ENCODE data around the gene EHD4. TPM values are rescaled to one million over a fixed set of nuclear protein-coding genes. Genes with fewer than 3 reads are reported as not detected.

The EHD4 gene
- total RNA-seq, 1 donor from 2014 or later = 17.2 TPM

DNA sequence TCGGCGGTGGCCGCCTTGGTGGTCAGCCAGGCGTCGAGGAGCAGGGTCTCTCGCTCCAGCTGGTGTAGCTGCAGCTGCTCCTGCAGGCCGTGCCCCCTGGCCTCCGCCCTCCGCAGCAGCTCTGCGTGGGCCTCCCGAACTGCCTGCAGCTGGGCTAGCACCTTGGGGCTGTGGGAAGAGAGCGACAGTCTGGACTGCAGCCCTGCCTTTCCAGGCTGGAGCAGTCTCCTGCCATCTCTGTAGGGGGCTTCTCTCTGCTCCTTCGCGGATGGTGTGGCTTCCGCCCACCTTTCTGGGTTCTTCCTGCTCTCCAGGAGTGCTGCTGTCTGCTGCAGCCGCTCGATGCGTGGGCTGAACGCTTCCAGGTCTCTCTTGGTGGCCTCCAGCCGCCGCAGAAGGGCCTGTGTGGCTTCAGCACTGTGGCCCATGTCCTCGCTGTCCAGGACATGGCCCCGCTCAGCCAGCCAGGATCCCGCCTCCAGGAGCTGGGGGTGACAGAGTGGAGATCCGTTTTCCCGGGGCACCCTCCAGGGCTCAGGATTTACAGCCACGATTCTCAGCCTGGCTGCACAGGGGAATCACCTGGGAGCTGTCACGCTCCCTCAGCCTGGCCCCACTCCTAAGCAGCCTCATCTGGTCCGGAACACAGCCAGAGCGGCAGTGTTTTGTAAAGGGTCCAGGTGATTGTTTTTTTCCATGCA lies 116.9 kb downstream of the EHD4 start:
- Mint-ChIP-seq H3K27me3 (no peaks in the 10 kb centered on the region), H3K4me1 (ENCODE audit: low read depth) (no peaks in the 10 kb centered on the region), H3K27ac (no peak overlapping the region), H3K36me3 (ENCODE audit: insufficient read depth) (no peaks in the 10 kb centered on the region), H3K9me3 (ENCODE audit: low read depth) (no peaks in the 10 kb centered on the region), H3K4me3 (ENCODE audit: low read depth) (no peak overlapping the region)
- TF ChIP-seq, protein P1, sequence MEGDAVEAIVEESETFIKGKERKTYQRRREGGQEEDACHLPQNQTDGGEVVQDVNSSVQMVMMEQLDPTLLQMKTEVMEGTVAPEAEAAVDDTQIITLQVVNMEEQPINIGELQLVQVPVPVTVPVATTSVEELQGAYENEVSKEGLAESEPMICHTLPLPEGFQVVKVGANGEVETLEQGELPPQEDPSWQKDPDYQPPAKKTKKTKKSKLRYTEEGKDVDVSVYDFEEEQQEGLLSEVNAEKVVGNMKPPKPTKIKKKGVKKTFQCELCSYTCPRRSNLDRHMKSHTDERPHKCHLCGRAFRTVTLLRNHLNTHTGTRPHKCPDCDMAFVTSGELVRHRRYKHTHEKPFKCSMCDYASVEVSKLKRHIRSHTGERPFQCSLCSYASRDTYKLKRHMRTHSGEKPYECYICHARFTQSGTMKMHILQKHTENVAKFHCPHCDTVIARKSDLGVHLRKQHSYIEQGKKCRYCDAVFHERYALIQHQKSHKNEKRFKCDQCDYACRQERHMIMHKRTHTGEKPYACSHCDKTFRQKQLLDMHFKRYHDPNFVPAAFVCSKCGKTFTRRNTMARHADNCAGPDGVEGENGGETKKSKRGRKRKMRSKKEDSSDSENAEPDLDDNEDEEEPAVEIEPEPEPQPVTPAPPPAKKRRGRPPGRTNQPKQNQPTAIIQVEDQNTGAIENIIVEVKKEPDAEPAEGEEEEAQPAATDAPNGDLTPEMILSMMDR (IDR thresholded peaks at IDR 0.05; ENCODE audit: unreplicated experiment) = no peak
- DNase-seq (ENCODE audit: low spot score, unreplicated experiment) = no peak

DNA sequence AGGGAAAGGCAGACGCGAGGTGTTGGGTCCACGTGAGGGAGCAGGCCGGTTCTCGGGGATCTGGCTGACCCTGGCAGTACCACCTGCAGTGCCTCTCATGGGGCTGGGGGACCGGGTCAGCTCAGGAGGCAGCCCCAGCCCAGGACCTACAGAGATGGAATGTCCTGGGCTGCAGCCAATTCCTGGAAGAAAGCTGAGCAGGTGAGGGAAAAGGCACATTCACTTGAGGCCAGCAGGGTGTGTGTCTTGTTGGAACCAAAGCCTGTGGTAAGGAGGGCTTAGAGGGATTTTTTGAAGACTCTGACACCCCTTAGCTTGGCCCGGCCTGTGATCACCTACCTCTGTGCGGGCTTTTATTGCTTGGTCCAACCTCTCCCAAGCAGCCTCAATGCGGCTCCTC lies 117.9 kb downstream of the EHD4 start:
- no peaks in the 10 kb centered on the region for H3K9me3 Mint-ChIP-seq (ENCODE audit: low read depth)
- no peak overlapping the region for H3K27ac Mint-ChIP-seq
- no peaks in the 10 kb centered on the region for H3K27me3 Mint-ChIP-seq
- TF ChIP-seq, protein P1 (IDR thresholded peaks at IDR 0.05; ENCODE audit: unreplicated experiment) = no peak
- DNase-seq (ENCODE audit: low spot score, unreplicated experiment) = no peak
- no peak overlapping the region for H3K4me3 Mint-ChIP-seq (ENCODE audit: low read depth)
- H3K4me1 Mint-ChIP-seq (ENCODE audit: low read depth) = no peaks in the 10 kb centered on the region
- H3K36me3 Mint-ChIP-seq (ENCODE audit: insufficient read depth) = no peaks in the 10 kb centered on the region

DNA sequence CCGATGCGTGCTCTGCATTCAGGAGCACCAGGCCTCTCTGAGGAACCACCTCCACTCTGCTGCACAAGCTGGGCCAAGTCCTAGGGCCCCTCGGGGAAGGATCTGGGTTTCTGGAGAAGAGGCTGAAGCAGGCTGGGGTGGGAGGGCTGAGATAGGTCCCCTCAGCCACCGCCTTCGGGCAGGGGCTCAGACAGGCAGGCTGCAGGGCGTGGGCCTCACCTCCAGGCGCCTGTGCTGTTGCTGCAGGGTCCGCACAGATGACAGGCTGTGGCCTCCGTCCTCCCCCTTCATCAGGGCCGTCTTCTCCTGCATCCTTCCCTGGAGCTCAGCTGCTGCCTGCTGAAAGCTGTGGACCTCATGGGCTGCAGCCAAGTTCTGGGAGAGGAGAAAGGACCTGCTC lies 118.5 kb downstream of the EHD4 start:
- no peaks in the 10 kb centered on the region for H3K36me3 Mint-ChIP-seq (ENCODE audit: insufficient read depth)
- H3K27me3 Mint-ChIP-seq = no peaks in the 10 kb centered on the region
- H3K4me3 Mint-ChIP-seq (ENCODE audit: low read depth) = no peak overlapping the region

DNA sequence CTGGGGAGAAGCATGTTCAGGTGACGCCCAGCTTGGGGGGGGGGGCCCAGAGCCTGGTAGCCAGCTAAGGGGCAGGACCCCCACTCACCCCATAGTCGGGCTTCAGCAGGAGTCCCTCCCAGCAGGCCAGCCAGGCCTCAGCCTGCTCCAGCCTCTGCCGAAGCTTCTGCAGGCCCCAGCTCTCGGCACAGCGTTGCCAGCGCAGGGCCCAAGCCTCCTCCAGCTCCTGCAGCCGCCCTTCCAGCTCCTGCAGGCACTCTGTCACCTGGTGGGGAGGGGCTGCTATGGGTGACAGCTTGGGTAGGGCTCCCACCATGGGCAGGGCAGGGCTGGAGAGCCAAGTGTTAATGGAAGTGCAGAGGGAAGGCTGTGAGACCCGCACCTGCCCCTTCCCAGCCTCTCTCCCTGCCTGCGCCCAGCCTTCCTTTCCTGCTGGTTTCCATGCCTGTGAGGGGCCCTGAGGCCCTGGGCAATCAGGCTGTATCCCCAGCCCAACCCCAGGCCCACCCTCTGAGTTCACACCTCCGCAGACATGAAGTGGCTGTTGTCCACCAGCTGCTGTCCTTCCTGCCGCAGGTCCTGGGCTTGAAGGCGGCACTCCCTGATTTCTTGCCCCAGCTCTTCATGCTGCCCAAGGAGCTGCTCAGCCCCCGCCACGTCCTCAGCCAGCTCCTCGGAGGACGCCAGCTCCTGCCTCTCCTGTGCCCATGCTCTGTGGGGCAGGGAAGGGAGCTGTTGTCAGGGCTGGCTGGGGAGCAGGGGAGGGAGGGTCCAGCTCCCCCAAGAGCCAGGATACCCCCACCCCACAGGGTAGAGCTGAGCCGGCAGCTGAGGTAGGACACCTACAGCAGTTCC lies 119.4 kb downstream of the EHD4 start:
- no peaks in the 10 kb centered on the region for H3K9me3 Mint-ChIP-seq (ENCODE audit: low read depth)
- H3K27ac Mint-ChIP-seq = no peak overlapping the region
- no peak for DNase-seq (ENCODE audit: low spot score, unreplicated experiment)
- H3K27me3 Mint-ChIP-seq = no peaks in the 10 kb centered on the region
- TF ChIP-seq, protein P1 (IDR thresholded peaks at IDR 0.05; ENCODE audit: unreplicated experiment) = no peak
- no peak overlapping the region for H3K4me3 Mint-ChIP-seq (ENCODE audit: low read depth)
- peaks cover 3% of the 10 kb centered on the region for H3K36me3 Mint-ChIP-seq (ENCODE audit: insufficient read depth)
- H3K4me1 Mint-ChIP-seq (ENCODE audit: low read depth) = no peaks in the 10 kb centered on the region

More for the DNA sequence above, 118.5 kb downstream of the EHD4 start:
- Mint-ChIP-seq H3K4me1 (ENCODE audit: low read depth) (no peaks in the 10 kb centered on the region), H3K9me3 (ENCODE audit: low read depth) (no peaks in the 10 kb centered on the region), H3K27ac (no peak overlapping the region)
- DNase-seq (ENCODE audit: low spot score, unreplicated experiment) = no peak
- TF ChIP-seq, protein P1 (IDR thresholded peaks at IDR 0.05; ENCODE audit: unreplicated experiment) = no peak

DNA sequence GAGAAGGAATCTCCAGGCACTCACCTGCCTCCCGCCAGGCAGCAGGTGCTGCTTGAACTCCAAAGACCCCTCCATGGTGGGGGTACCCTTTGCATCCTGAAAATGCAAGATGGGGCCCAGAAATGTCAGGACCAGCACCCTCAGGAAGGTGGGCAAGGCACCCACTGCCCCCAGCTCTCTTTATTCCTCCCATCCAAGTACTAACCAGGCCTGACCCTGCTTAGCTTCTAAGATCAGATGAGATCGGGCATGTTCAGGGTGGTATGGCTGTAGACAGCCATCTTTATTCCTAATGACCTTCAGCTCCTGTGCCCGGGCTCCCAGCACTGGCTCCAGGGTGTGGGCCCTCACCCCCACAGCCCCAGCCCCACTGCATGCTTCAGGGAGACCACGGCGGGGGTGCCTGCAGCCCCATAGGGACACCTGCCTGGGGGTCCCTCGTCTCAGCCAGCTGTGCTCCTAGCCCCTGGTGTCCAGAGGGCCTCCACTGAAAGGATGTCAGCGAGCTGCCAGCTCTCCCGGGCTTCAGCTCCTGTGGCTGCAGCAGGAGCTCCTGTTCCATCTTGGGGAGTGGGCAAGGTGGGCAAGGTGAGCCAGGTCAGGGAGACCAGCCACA lies 120.5 kb downstream of the EHD4 start:
- DNase-seq (ENCODE audit: low spot score, unreplicated experiment) = no peak
- Mint-ChIP-seq H3K27ac (no peak overlapping the region), H3K9me3 (ENCODE audit: low read depth) (no peaks in the 10 kb centered on the region), H3K4me3 (ENCODE audit: low read depth) (no peak overlapping the region), H3K36me3 (ENCODE audit: insufficient read depth) (peaks cover 5% of the 10 kb centered on the region), H3K27me3 (no peaks in the 10 kb centered on the region), H3K4me1 (ENCODE audit: low read depth) (no peaks in the 10 kb centered on the region)
- TF ChIP-seq, protein P1 (IDR thresholded peaks at IDR 0.05; ENCODE audit: unreplicated experiment) = no peak

Data from progenitor cell of endocrine pancreas (in vitro differentiated cells).